Activated CD8-positive, alpha-beta T cell treated with anti-CD3 and anti-CD28 coated beads, Interleukin-2, amount 10 ng/mL, durations not matched to agents 7 days and 5 days (primary cell): ENCODE results near the gene ADPRH. TPM values are rescaled to one million over a fixed set of nuclear protein-coding genes. Genes with fewer than 3 reads are reported as not detected.
A peak's percentile ranks its signal among the peaks of the same experiment; 100 is the strongest.
"Not testable (repeated sequence)": the region's sequence is repeated elsewhere in the genome, so short reads cannot be mapped to it uniquely, and the experiment has no call there.

Source experiments
- ATAC-seq: fragments of 150-1000 bp; cut with Tn5 transposase; one replicate; pipeline ENCODE4 v1.10.0; 2021; ENCODE audit warnings: moderate library complexity
- CTCF ChIA-PET: fragments of 350-600 bp; sonication (Branson Sonifier 250); formaldehyde crosslinking; loops from one replicate; lab custom pipeline; 2021; ENCODE audit warnings: antibody characterized with exemption; lab: Charles Lee
- POLR2A ChIA-PET: fragments of 350-600 bp; sonication (Branson Sonifier 250); formaldehyde crosslinking; loops from one replicate; lab custom pipeline; 2021; ENCODE audit warnings: antibody characterized with exemption; lab: Charles Lee
- DNase-seq: peaks from one replicate; pipeline ENCODE4 v3.0.0-alpha.2; 2020
- H3K27ac Mint-ChIP-seq: one replicate; pipeline ENCODE4 v1.8.0; 2021; ENCODE audit warnings: mild to moderate bottlenecking, mixed read lengths
- H3K27me3 Mint-ChIP-seq: one replicate; pipeline ENCODE4 v1.8.0; 2021; ENCODE audit warnings: low read depth, mixed read lengths
- H3K36me3 Mint-ChIP-seq: one replicate; pipeline ENCODE4 v1.8.0; 2021; ENCODE audit warnings: low read depth, mixed read lengths
- H3K4me1 Mint-ChIP-seq: one replicate; pipeline ENCODE4 v1.8.0; 2021; ENCODE audit warnings: low read depth, mixed read lengths
- H3K4me3 Mint-ChIP-seq: one replicate; pipeline ENCODE4 v1.8.0; 2021; ENCODE audit warnings: mild to moderate bottlenecking, mixed read lengths
- H3K9me3 Mint-ChIP-seq: one replicate; pipeline ENCODE4 v1.8.0; 2022; ENCODE audit warnings: mixed read lengths; ENCODE audit not compliant: insufficient read depth
- total RNA-seq, 2 experiments: library from RNA; stranded (reverse); gene quantifications; one replicate each; pipeline ENCODE4 v1.2.3, GENCODE V29; 2021

The ADPRH gene
- total RNA-seq, 2 experiments from 2014 or later: 3.2 to 3.8 TPM

- peak; percentile 88 for ATAC-seq
- H3K36me3 Mint-ChIP-seq: peaks cover 39% of the 10 kb centered on the region
- no peaks in the 10 kb centered on the region for H3K27me3 Mint-ChIP-seq
- H3K4me3 Mint-ChIP-seq: peak within 1 kb of the TSS; percentile 78
- POLR2A ChIA-PET: interaction anchor here (1.2 to 4.3 kb wide), 4 partner anchors 61 to 122 kb away, joined by 3 to 30 read pairs (median 8); partner anchors contain the start of genes COX17, TIMMDC1 and TMEM39A
- peak; percentile 90 for DNase-seq
- H3K4me1 Mint-ChIP-seq: peaks cover 66% of the 10 kb centered on the region
- no peaks in the 10 kb centered on the region for H3K9me3 Mint-ChIP-seq
- CTCF ChIA-PET: interaction anchor here (0.7 to 2.0 kb wide), 27 partner anchors 9 to 323 kb away, joined by 3 to 10 read pairs (median 3); partner anchors contain the start of gene ADPRH
- H3K27ac Mint-ChIP-seq: peak within 1 kb of the TSS; percentile 78
These were observed 19.8 kb upstream of the ADPRH start, which contains the start of gene CD80 for GRCh38 chr3:119559441-119559963. Gene CD80, minus strand, starts transcription at chr3:119559614. Its CDS starts 1,886 bp downstream, at chr3:119557728.

GRCh38 chr3:119560160-119560559, 19.1 kb upstream of the ADPRH start:
- no peak overlapping the region for H3K4me3 Mint-ChIP-seq
- H3K27me3 Mint-ChIP-seq: no peaks in the 10 kb centered on the region
- H3K4me1 Mint-ChIP-seq: peaks cover 59% of the 10 kb centered on the region
- H3K36me3 Mint-ChIP-seq: peaks cover 32% of the 10 kb centered on the region
- no peaks in the 10 kb centered on the region for H3K9me3 Mint-ChIP-seq
- CTCF ChIA-PET: interaction anchor here (0.7 to 2.0 kb wide), 16 partner anchors 10 to 324 kb away, joined by 3 to 10 read pairs (median 4); partner anchors contain the start of gene ADPRH
- no peak for DNase-seq
- POLR2A ChIA-PET: interaction anchor here (1.2 to 4.3 kb wide), 4 partner anchors 61 to 122 kb away, joined by 3 to 30 read pairs (median 8); partner anchors contain the start of genes COX17, TIMMDC1 and TMEM39A
- peak overlapping the region; percentile 60 for H3K27ac Mint-ChIP-seq
- no peak for ATAC-seq

GRCh38 chr3:119562307-119562961, 16.9 kb upstream of the ADPRH start:
- no peaks in the 10 kb centered on the region for H3K9me3 Mint-ChIP-seq
- POLR2A ChIA-PET: interaction anchor here (0.7 to 1.2 kb wide), 2 partner anchors 64 to 67 kb away, joined by 3 read pairs; partner anchors contain the start of gene TIMMDC1
- H3K4me1 Mint-ChIP-seq: peaks cover 38% of the 10 kb centered on the region
- H3K36me3 Mint-ChIP-seq: peaks cover 9% of the 10 kb centered on the region
- ATAC-seq (peak; percentile 61), DNase-seq (peak; percentile 45)
- no peak overlapping the region for H3K4me3 Mint-ChIP-seq
- CTCF ChIA-PET: interaction anchor here (1.0 to 1.2 kb wide), 2 partner anchors 12 to 32 kb away, joined by 3 read pairs; no protein-coding TSS in a partner anchor
- peak overlapping the region; percentile 71 for H3K27ac Mint-ChIP-seq
- H3K27me3 Mint-ChIP-seq: peaks cover 7% of the 10 kb centered on the region

GRCh38 chr3:119563334-119563733, 16.0 kb upstream of the ADPRH start:
- POLR2A ChIA-PET, H3K27ac Mint-ChIP-seq, H3K36me3 Mint-ChIP-seq, H3K4me3 Mint-ChIP-seq, H3K9me3 Mint-ChIP-seq, DNase-seq, ATAC-seq: not testable (repeated sequence)
- Mint-ChIP-seq H3K27me3 (peaks cover 11% of the 10 kb centered on the region), H3K4me1 (peaks cover 30% of the 10 kb centered on the region)
- CTCF ChIA-PET: interaction anchor here (1.0 kb wide), 1 partner anchor 13 kb away, joined by 3 read pairs; no protein-coding TSS in a partner anchor

- H3K4me3 Mint-ChIP-seq: no peak overlapping the region
- ChIA-PET POLR2A (interaction anchor here (1.2 kb wide), 1 partner anchor 10 kb away, joined by 3 read pairs; the partner anchor contains the start of gene ADPRH), CTCF (interaction anchor here (1.7 kb wide), 1 partner anchor 10 kb away, joined by 5 read pairs; the partner anchor contains the start of gene CD80)
- H3K4me1 Mint-ChIP-seq: peaks cover 23% of the 10 kb centered on the region
- no peaks in the 10 kb centered on the region for H3K9me3 Mint-ChIP-seq
- no peak overlapping the region for H3K27ac Mint-ChIP-seq
- no peak for ATAC-seq
- DNase-seq: no peak
- peaks cover 17% of the 10 kb centered on the region for H3K27me3 Mint-ChIP-seq
- no peaks in the 10 kb centered on the region for H3K36me3 Mint-ChIP-seq
These were observed 10.1 kb upstream of the ADPRH start for GRCh38 chr3:119569156-119569555.

GRCh38 chr3:119570229-119570628, 9.1 kb upstream of the ADPRH start:
- DNase-seq (no peak), ATAC-seq (no peak)
- Mint-ChIP-seq H3K4me1 (peaks cover 28% of the 10 kb centered on the region), H3K27me3 (peaks cover 17% of the 10 kb centered on the region), H3K27ac (no peak overlapping the region), H3K9me3 (no peaks in the 10 kb centered on the region), H3K36me3 (no peaks in the 10 kb centered on the region), H3K4me3 (no peak overlapping the region)
- ChIA-PET POLR2A (no interaction called here), CTCF (interaction anchor here (1.1 to 1.7 kb wide), 2 partner anchors 9 to 11 kb away, joined by 3 to 5 read pairs; partner anchors contain the start of genes ADPRH and CD80)

GRCh38 chr3:119571230-119571629, 8.1 kb upstream of the ADPRH start:
- Mint-ChIP-seq H3K36me3 (no peaks in the 10 kb centered on the region), H3K9me3 (no peaks in the 10 kb centered on the region), H3K27ac (no peak overlapping the region), H3K4me1 (peaks cover 28% of the 10 kb centered on the region), H3K27me3 (peaks cover 14% of the 10 kb centered on the region), H3K4me3 (no peak overlapping the region)
- CTCF ChIA-PET: interaction anchor here (1.1 kb wide), 1 partner anchor 9 kb away, joined by 3 read pairs; no protein-coding TSS in a partner anchor
- POLR2A ChIA-PET: no interaction called here
- ATAC-seq (no peak), DNase-seq (no peak)

- H3K27ac Mint-ChIP-seq: no peak overlapping the region
- ChIA-PET CTCF (interaction anchor here (1.1 kb wide), 1 partner anchor 9 kb away, joined by 3 read pairs; no protein-coding TSS in a partner anchor), POLR2A (no interaction called here)
- no peak overlapping the region for H3K4me3 Mint-ChIP-seq
- no peaks in the 10 kb centered on the region for H3K9me3 Mint-ChIP-seq
- DNase-seq: no peak
- no peaks in the 10 kb centered on the region for H3K36me3 Mint-ChIP-seq
- ATAC-seq: no peak
- H3K4me1 Mint-ChIP-seq: peaks cover 26% of the 10 kb centered on the region
- H3K27me3 Mint-ChIP-seq: peaks cover 11% of the 10 kb centered on the region
These were observed 7.6 kb upstream of the ADPRH start for GRCh38 chr3:119571688-119572087.

- peaks cover 23% of the 10 kb centered on the region for H3K4me1 Mint-ChIP-seq
- H3K9me3 Mint-ChIP-seq: no peaks in the 10 kb centered on the region
- ChIA-PET POLR2A (no interaction called here), CTCF (interaction anchor here (1.6 kb wide), 1 partner anchor 16 kb away, joined by 7 read pairs; the partner anchor contains the start of gene CD80)
- DNase-seq (no peak), ATAC-seq (no peak)
- peaks cover 4% of the 10 kb centered on the region for H3K27me3 Mint-ChIP-seq
- no peaks in the 10 kb centered on the region for H3K36me3 Mint-ChIP-seq
- H3K27ac Mint-ChIP-seq: no peak overlapping the region
- no peak overlapping the region for H3K4me3 Mint-ChIP-seq
These were observed 3.8 kb upstream of the ADPRH start for GRCh38 chr3:119575507-119575906.

- peak overlapping the region; percentile 91 for H3K4me3 Mint-ChIP-seq
- ATAC-seq (peak; percentile 42), DNase-seq (no peak)
- H3K9me3 Mint-ChIP-seq: no peaks in the 10 kb centered on the region
- ChIA-PET CTCF (interaction anchor here (1.0 to 1.8 kb wide), 6 partner anchors 9 to 95 kb away, joined by 3 to 7 read pairs (median 3); partner anchors contain the start of gene CD80), POLR2A (interaction anchor here (1.4 to 1.9 kb wide), 4 partner anchors 11 to 96 kb away, joined by 3 to 6 read pairs (median 4); partner anchors contain the start of gene COX17)
- H3K27ac Mint-ChIP-seq: peak overlapping the region; percentile 93
- H3K27me3 Mint-ChIP-seq: peaks cover 4% of the 10 kb centered on the region
- peaks cover 21% of the 10 kb centered on the region for H3K4me1 Mint-ChIP-seq
- no peaks in the 10 kb centered on the region for H3K36me3 Mint-ChIP-seq
These were observed 922 bp downstream of the ADPRH start for GRCh38 chr3:119580067-119580760.

- CTCF ChIA-PET: interaction anchor here (1.1 kb wide), 1 partner anchor 18 kb away, joined by 4 read pairs; no protein-coding TSS in a partner anchor
- H3K27me3 Mint-ChIP-seq: peaks cover 4% of the 10 kb centered on the region
- H3K9me3 Mint-ChIP-seq: no peaks in the 10 kb centered on the region
- POLR2A ChIA-PET: interaction anchor here (1.3 kb wide), 1 partner anchor 18 kb away, joined by 6 read pairs; no protein-coding TSS in a partner anchor
- ATAC-seq (no peak), DNase-seq (no peak)
- peaks cover 24% of the 10 kb centered on the region for H3K4me1 Mint-ChIP-seq
- H3K4me3 Mint-ChIP-seq: no peak overlapping the region
- no peak overlapping the region for H3K27ac Mint-ChIP-seq
- H3K36me3 Mint-ChIP-seq: peaks cover 3% of the 10 kb centered on the region
These were observed 2.9 kb downstream of the ADPRH start for GRCh38 chr3:119582178-119582577.
